Activated T-cell treated with anti-CD3 and anti-CD28 coated beads for 1 hour (primary cell): ENCODE measurements around the gene CLASP1.
"Not testable (repeated sequence)": the region's sequence is repeated elsewhere in the genome, so short reads cannot be mapped to it uniquely, and the experiment has no call there.

Experiments used
- DNase-seq: peaks from one replicate; pipeline ENCODE4 v3.0.0-alpha.2; 2020; ENCODE audit warnings: low read depth

Gene CLASP1

GRCh38 chr2:121419081-121419699 lies 230.1 kb downstream of the CLASP1 start:
- no peak for DNase-seq

- DNase-seq = no peak
These were observed 230.7 kb downstream of the CLASP1 start for GRCh38 chr2:121418494-121419058.

- DNase-seq = no peak
These were observed 231.4 kb downstream of the CLASP1 start for GRCh38 chr2:121417826-121418225.

- no peak for DNase-seq
These were observed 233.5 kb downstream of the CLASP1 start for GRCh38 chr2:121415727-121416126.

- DNase-seq = no peak
These were observed 236.9 kb downstream of the CLASP1 start for GRCh38 chr2:121412349-121412748.

GRCh38 chr2:121409966-121410365 lies 239.3 kb downstream of the CLASP1 start:
- DNase-seq = no peak

- DNase-seq = no peak
These were observed 239.9 kb downstream of the CLASP1 start for GRCh38 chr2:121409388-121409787.

- no peak for DNase-seq
These were observed 240.6 kb downstream of the CLASP1 start for GRCh38 chr2:121408641-121409040.

- DNase-seq = no peak
These were observed 244.0 kb downstream of the CLASP1 start for GRCh38 chr2:121405233-121405632.

- DNase-seq = no peak
These were observed 249.1 kb downstream of the CLASP1 start for GRCh38 chr2:121400201-121400600.

- no peak for DNase-seq
These were observed 250.4 kb downstream of the CLASP1 start for GRCh38 chr2:121398853-121399252.

GRCh38 chr2:121390082-121390692 lies 259.1 kb downstream of the CLASP1 start:
- no peak for DNase-seq

GRCh38 chr2:121388371-121388770 lies 260.9 kb downstream of the CLASP1 start:
- no peak for DNase-seq

- DNase-seq = no peak
These were observed 261.5 kb downstream of the CLASP1 start for GRCh38 chr2:121387591-121388325.

- DNase-seq = no peak
These were observed 262.6 kb downstream of the CLASP1 start for GRCh38 chr2:121386707-121387106.

- no peak for DNase-seq
These were observed 263.2 kb downstream of the CLASP1 start for GRCh38 chr2:121386102-121386501.

GRCh38 chr2:121382744-121383143 lies 266.5 kb downstream of the CLASP1 start:
- no peak for DNase-seq

- DNase-seq = no peak
These were observed 271.6 kb downstream of the CLASP1 start for GRCh38 chr2:121377646-121378045.

GRCh38 chr2:121376535-121377250 lies 272.6 kb downstream of the CLASP1 start:
- DNase-seq = no peak

GRCh38 chr2:121375621-121376159 lies 273.6 kb downstream of the CLASP1 start:
- DNase-seq = no peak

GRCh38 chr2:121374412-121375075 lies 274.7 kb downstream of the CLASP1 start:
- not testable (repeated sequence) for DNase-seq
